RKO (cell line): ENCODE measurements around the gene GPRC6A.
"Not testable (repeated sequence)": the region's sequence is repeated elsewhere in the genome, so short reads cannot be mapped to it uniquely, and the experiment has no call there.

ENCODE experiments used
- DNase-seq: peaks from one replicate; pipeline ENCODE4 v3.0.0-alpha.2; 2016; ENCODE audit warnings: low spot score

The GPRC6A gene

GRCh38 chr6:116828983-116829382 lies at the start of gene GPRC6A:
Gene GPRC6A, minus strand, starts transcription at chr6:116829083. Its CDS starts 70 bp downstream, at chr6:116829013.
- DNase-seq, result no peak

- no peak for DNase-seq
Measured at GRCh38 chr6:116877743-116878142, 48.9 kb upstream of the GPRC6A start.

DNA sequence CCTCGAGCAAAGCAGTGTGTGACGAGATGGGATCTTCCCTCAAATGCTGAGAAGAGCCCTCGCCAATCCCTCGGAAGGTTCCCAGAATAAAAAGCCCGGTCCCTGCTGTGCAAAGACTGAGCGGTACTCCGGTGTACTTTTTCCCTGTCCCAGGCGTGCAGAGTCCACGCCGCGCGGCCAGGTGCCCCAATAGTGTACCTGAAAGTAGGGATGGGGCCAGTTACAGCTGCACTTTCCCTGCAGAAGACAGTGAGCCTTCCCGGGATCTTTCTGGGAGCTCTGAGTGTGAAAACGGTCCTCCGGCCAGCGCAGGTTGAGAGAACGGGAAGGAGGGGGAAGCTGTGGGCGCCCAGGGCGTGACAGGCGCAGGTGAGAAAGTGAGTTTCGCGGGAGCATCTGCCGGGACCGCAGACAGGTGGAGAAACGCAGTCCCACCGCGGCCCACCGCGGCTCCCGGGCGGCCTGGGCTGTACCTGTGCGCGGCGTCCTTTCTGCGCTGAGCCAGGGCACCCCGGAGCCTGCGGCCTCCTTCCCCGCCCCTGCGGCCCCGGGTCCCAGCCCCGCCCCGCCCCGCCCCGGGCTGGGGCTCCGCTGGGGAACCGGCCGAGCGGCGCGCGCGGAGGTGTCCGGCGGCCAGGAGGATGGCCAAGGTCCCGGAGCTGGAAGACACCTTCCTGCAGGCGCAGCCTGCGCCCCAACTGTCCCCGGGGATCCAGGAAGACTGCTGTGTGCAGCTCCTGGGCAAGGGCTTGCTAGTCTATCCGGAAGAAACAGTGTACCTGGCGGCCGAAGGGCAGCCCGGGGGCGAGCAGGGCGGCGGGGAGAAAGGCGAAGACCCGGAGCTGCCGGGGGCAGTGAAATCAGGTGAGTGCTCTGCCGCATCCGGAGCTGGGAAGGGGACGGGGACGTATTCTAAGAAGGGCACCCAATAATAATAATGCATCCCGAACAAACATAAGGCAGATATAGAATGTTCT lies 48.0 kb upstream of the GPRC6A start, which contains the start of gene RFX6:
Gene RFX6 (plus strand): TSS at position 608 of the 977 bp plus-strand sequence. CDS start 34 bp downstream, at position 642.
- DNase-seq, result no peak

GRCh38 chr6:116876107-116876506 lies 47.2 kb upstream of the GPRC6A start:
- no peak for DNase-seq

GRCh38 chr6:116872771-116873170 lies 43.9 kb upstream of the GPRC6A start:
- no peak for DNase-seq

DNA sequence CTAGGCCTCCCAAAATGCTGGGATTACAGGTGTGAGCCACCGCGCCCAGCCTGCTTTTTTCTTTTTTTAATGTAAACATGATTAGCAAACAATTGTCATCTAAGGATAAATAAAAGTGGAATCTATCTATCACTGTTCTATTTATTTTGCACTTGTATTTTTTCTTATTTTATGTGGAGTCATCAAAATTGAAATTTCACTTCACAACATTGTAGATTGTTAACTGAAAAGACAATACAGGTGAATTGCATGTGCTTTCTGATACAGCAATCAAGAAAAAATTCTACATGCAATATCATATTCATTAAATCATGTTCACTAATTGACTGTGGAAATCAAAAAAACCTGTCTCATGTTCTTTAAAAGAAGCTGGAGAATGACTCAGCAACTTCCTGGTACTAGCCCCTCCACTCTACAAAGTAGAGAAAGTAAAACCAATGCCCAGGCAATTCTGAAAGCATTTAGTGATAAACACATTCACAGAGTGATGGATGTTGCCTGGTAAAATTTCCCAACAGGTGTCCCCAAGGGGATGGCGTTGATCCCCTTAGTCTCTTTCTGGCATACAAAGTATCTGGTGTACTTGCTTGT lies 37.5 kb upstream of the GPRC6A start:
- DNase-seq, result no peak

- no peak for DNase-seq
Measured at GRCh38 chr6:116859264-116859663, 30.4 kb upstream of the GPRC6A start.

DNA sequence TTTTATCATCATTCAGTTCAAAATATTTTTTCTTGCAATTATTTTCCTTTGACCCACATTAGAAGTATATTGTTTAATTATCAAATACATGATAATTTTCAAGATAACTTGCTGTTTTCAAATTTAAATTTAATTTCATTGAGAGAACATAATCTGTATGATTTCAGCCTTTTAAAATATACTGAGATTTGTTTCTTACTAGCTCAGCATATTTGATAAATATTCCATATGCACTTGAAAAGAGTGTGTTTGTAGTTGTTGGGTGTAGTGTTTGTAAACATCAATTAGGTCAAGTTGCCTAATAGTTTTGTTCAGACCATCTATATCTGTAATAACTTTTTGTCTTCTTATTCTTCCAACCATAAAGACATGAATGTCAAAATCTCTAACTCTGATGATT lies 29.2 kb upstream of the GPRC6A start:
- DNase-seq, result no peak

GRCh38 chr6:116847227-116847626 lies 18.3 kb upstream of the GPRC6A start:
- peak; percentile 70 for DNase-seq

GRCh38 chr6:116842459-116842858 lies 13.6 kb upstream of the GPRC6A start:
- no peak for DNase-seq

DNA sequence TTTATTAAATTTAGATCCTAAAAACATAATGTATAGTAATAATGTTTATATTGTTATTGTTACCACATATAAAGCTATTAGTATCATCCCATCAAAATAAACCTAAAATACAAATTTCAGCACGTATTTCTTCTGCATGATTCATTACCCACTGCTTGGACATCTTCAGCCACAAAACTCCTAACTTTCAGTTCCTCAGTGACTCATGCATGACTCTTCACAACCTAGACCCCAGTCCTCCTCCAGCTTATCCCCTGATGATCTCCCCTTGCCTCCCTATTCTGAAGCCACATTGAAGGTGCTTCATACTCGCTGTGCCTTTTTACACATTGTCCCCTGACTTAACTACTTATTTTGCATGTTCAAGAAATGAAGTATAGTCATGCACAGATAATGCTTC lies 11.2 kb upstream of the GPRC6A start:
- DNase-seq, result peak; percentile 12

- DNase-seq, result no peak
Measured at GRCh38 chr6:116836606-116837342, 7.9 kb upstream of the GPRC6A start.

- DNase-seq, result not testable (repeated sequence)
Measured at GRCh38 chr6:116834526-116834925, 5.6 kb upstream of the GPRC6A start.

GRCh38 chr6:116827561-116828240 lies 1.2 kb downstream of the GPRC6A start:
- no peak for DNase-seq

- not testable (repeated sequence) for DNase-seq
Measured at GRCh38 chr6:116816336-116816735, 12.5 kb downstream of the GPRC6A start.

- DNase-seq, result no peak
Measured at GRCh38 chr6:116812051-116812650, 16.7 kb downstream of the GPRC6A start.

GRCh38 chr6:116801971-116802370 lies 26.9 kb downstream of the GPRC6A start:
- DNase-seq, result no peak

DNA sequence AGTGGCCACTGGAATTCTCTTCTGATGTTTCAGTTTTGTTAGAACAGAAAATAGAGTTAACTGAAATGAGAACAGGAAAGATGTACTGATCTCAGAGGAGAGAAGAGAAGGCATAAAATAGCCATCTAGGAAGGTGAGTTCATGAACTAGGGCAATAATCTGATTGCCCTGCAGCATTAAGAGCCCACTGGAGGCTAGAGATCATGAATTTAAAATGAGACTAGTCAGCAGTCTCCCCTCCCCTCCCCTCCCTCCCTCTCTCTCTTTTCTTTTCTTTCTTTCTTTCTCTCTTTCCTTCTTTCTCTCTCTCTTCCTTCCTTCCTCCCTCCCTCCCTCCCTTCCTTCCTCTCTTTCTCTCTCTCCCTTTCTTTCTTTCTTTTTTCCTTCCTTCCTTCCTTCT lies 28.9 kb downstream of the GPRC6A start:
- DNase-seq, result no peak

DNA sequence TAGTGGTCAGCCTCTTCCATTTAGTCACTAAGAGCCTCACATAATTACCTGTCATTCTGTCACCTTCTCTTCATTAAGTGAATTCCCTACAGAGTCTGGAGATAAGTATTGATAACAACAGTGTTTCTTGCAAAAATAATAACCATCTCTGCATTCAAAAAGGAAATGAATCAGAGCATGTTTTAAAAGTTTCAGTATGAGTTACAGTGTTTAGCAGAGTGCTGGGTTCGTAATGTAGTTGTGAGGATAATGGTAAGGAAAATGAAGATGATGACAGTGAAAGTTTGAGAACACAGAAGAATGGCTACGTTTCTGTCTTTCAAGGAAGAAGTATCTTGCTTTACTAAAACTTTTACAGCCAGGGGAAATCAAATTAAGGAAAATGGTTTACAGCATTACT lies 31.3 kb downstream of the GPRC6A start:
- DNase-seq, result no peak

- no peak for DNase-seq
Measured at GRCh38 chr6:116793224-116793623, 35.7 kb downstream of the GPRC6A start.

GRCh38 chr6:116783852-116784251 lies 45.0 kb downstream of the GPRC6A start:
- peak; percentile 9 for DNase-seq
